Stomach (tissue), 9 donors: ENCODE measurements around the gene CAPS. TPM values are rescaled to one million over a fixed set of nuclear protein-coding genes. Genes with fewer than 3 reads are reported as not detected.
A peak's percentile ranks its signal among the peaks of the same experiment; 100 is the strongest.

ENCODE experiments used
- DNase-seq, 2 donors: peaks; one replicate each; pipeline versions ENCODE4 v3.0.0 to v3.0.0-alpha.2; 2013 to 2019
- H3K27ac ChIP-seq, 5 donors: fragments of 200-600 bp in 4 of 5; sonication (generic) in 4 of 5; one replicate each; pipeline ENCODE4 v1.5.1; 2013 to 2019; ENCODE audit warnings: mild to moderate bottlenecking in 1 of 5, moderate library complexity in 1 of 5
- H3K27me3 ChIP-seq, 3 donors: fragments of 200-600 bp; sonication (generic); one replicate each; pipeline ENCODE4 v1.5.1; 2017 to 2019; ENCODE audit warnings: mixed run types in 1 of 3
- H3K36me3 ChIP-seq, 4 donors: fragments of 200-600 bp; sonication (generic); 1 replicate in 3 of 4; 2 replicates in 1 of 4; pipeline ENCODE4 v1.5.1; 2016 to 2019
- H3K4me1 ChIP-seq, 4 donors: fragments of 200-600 bp; sonication (generic); one replicate each; pipeline ENCODE4 v1.5.1; 2016 to 2019
- H3K4me3 ChIP-seq, 4 donors: fragments of 200-600 bp; sonication (generic) in 3 of 4; one replicate each; pipeline ENCODE4 v1.5.1; 2016 to 2019; ENCODE audit warnings: mild to moderate bottlenecking in 1 of 4
- H3K9me3 ChIP-seq, 4 donors: fragments of 200-600 bp; sonication (generic); one replicate each; pipeline ENCODE4 v1.5.1; 2016 to 2019
- EP300 ChIP-seq: sonication (generic); formaldehyde crosslinking; IDR thresholded peaks from one replicate; pipeline ENCODE4 v1.6.1; 2017; ENCODE audit warnings: antibody characterized with exemption
- POLR2A ChIP-seq, 4 donors: fragments of 450-650 bp; IDR thresholded peaks; one replicate each; pipeline ENCODE4 v1.6.1; 2016; ENCODE audit warnings: antibody characterized with exemption in 4 of 4, control low read depth in 2 of 4, mild to moderate bottlenecking in 1 of 4, moderate library complexity in 1 of 4
- POLR2AphosphoS5 ChIP-seq, 3 donors: sonication (generic); formaldehyde crosslinking; IDR thresholded peaks; one replicate each; pipeline ENCODE4 v1.6.1; 2016; ENCODE audit warnings: antibody characterized with exemption in 3 of 3
- WGBS, 5 donors: extraction: QIAGEN DNeasy Blood & Tissue Kit in 3 of 5; methylation state at CpG; one replicate each; pipeline versions ENCODE4 v1.1.5 to v1.1.7; 2013 to 2018; 5-methylcytosine and 5-hydroxymethylcytosine counted together
- intact Hi-C: fragments of 100-400 bp; cut with DNase I; formaldehyde crosslinking; loops from one replicate; pipeline ENCODE4 v1.15.1; 2023; ENCODE audit warnings: low total_unique reads
- polyA plus RNA-seq, 3 donors: library from polyadenylated mRNA; stranded (reverse); fragments of 200-250 nt; gene quantifications; one replicate each; pipeline ENCODE4 v1.2.3, GENCODE V29; 2013
- total RNA-seq, 5 donors: library from RNA; depleted of rRNA; stranded (reverse); fragments of >200 nt; gene quantifications; one replicate each; pipeline versions ENCODE4 v1.1.0 to v1.2.3, GENCODE V29; 2014 to 2016
- TF ChIP-seq, protein P1 (sequence below), 7 experiments: fragments of 450-650 bp in 4 of 7; fragments of 200-600 bp in 3 of 7; sonication (generic) in 3 of 7; IDR thresholded peaks; one replicate each; pipeline ENCODE4 v1.5.1; 2016 to 2019; ENCODE audit warnings: antibody characterized with exemption in 7 of 7, control low read depth in 2 of 7, mild to moderate bottlenecking in 1 of 7
- donor health status: healthy with polysubstance abuse.
- donor health status: Bipolar disorder and iron deficiency.
- donor health status: healthy.

The CAPS gene
- total and polyA plus RNA-seq, 8 donors: 27.2 to 143 (median 47.2) TPM

DNA sequence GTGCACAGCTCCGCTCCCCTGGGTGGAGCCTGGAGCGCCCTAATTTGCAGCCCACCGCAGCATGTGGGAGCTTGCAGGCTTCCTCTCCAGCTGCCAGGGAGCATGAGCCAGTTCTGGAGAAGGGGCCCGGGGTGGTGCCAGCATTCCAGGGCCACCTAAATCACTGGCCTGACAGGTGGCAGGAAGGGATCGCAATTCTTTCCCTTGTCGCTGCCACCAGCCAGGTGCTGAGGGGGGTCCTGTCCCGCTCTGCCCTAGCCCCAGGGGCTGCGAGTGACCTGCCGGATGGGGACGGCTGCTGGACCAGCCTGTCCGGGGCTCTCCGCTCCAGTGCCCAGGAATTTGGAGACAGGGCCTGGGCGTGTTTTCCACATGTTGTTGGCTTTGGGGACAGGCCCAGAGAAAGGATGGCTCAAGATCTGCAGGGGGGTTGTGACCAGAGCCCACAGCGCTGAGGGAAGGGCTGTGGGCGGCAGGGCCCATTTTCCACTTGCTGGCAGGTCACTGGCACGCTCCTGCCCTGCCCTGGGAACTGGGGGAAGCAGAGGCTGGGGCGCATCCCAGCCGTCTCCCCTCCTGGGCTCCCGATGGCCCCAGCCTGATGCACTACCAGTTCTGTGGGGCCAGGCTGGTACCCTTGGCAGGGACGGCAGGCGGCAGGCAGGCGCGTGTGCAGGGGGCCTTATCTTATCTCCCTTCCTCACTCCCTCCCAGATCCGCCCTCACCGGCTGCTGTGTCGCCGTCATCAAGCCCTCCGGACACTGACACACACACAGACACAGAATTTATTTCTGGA lies 19.9 kb upstream of the CAPS start:
- Histone ChIP-seq H3K36me3 (peaks cover 22 to 35% (median 30%) of the 10 kb centered on the region in 4 donors), H3K9me3 (no peaks in the 10 kb centered on the region), H3K27ac (peak overlapping the region in 2 of 5 donors; percentile 52 to 77), H3K27me3 (peaks cover 0 to 29% (median 14%) of the 10 kb centered on the region in 3 donors), H3K4me1 (peaks cover 16 to 67% (median 32%) of the 10 kb centered on the region in 4 donors), H3K4me3 (no peak overlapping the region)
- no peak for TF ChIP-seq POLR2AphosphoS5 (IDR thresholded peaks at IDR 0.05)
- TF ChIP-seq POLR2A (IDR thresholded peaks at IDR 0.05): no peak
- TF ChIP-seq, protein P1, sequence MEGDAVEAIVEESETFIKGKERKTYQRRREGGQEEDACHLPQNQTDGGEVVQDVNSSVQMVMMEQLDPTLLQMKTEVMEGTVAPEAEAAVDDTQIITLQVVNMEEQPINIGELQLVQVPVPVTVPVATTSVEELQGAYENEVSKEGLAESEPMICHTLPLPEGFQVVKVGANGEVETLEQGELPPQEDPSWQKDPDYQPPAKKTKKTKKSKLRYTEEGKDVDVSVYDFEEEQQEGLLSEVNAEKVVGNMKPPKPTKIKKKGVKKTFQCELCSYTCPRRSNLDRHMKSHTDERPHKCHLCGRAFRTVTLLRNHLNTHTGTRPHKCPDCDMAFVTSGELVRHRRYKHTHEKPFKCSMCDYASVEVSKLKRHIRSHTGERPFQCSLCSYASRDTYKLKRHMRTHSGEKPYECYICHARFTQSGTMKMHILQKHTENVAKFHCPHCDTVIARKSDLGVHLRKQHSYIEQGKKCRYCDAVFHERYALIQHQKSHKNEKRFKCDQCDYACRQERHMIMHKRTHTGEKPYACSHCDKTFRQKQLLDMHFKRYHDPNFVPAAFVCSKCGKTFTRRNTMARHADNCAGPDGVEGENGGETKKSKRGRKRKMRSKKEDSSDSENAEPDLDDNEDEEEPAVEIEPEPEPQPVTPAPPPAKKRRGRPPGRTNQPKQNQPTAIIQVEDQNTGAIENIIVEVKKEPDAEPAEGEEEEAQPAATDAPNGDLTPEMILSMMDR (IDR thresholded peaks at IDR 0.05): no peak
- no peak for TF ChIP-seq EP300
- intact Hi-C loops: loop anchor here (10.0 kb wide), 1 partner anchor 89 kb away; the partner anchor contains the start of gene NRTN
- WGBS, 5 donors: 20 to 73% (median 62%) methylated on average over 1 to 28 of the region's 28 CpGs
- DNase-seq: peak in 1 of 2 donors; percentile 48

DNA sequence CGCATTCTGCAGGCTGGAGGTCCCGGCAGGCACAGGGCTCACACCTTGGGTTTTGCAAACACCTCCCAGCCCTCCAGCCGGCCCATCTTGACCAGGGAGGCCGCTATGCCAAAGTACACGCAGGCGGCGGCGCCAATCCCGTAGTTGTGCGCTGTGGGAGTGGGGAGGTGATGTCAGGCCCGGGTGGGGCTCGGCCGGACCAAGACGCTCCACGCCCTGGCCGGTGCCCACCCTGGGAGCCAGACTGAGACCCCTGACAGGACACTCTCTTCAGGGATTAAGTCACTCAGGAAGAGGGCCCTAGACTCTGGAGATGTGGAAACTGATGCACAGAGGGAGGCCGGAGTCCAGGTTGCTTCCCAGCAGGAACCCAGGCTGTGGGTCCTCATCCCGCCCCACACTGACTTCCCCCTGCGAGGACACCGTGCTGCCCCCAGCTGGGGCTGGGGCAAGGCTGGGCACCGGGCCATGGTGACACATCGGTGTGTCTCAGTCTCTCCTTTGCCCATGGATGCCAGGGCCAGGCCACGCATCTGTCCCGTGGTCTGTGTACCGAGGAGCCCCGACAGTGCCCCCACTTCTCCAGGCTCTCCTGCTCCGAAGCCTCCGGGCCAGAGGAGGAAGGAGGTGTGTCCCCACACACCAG lies 19.2 kb upstream of the CAPS start:
- intact Hi-C loops: loop anchor here (10.0 kb wide), 1 partner anchor 90 kb away; the partner anchor contains the start of gene NRTN

GRCh38 chr19:5895409-5895808 lies 18.6 kb upstream of the CAPS start:
- Histone ChIP-seq H3K36me3 (peaks cover 22 to 44% (median 36%) of the 10 kb centered on the region in 4 donors), H3K9me3 (no peaks in the 10 kb centered on the region), H3K4me3 (no peak overlapping the region), H3K27me3 (peaks cover 0 to 21% (median 14%) of the 10 kb centered on the region in 3 donors), H3K27ac (peak overlapping the region in 2 of 5 donors; percentile 52 to 77), H3K4me1 (peaks cover 16 to 62% (median 32%) of the 10 kb centered on the region in 4 donors)
- intact Hi-C loops: loop anchor here (10.0 kb wide), 1 partner anchor 91 kb away; the partner anchor contains the start of gene NRTN
- no peak for TF ChIP-seq POLR2AphosphoS5 (IDR thresholded peaks at IDR 0.05)
- peak; percentile 32 for TF ChIP-seq EP300
- TF ChIP-seq POLR2A (IDR thresholded peaks at IDR 0.05): no peak
- TF ChIP-seq, protein P1 (IDR thresholded peaks at IDR 0.05): no peak
- 79 to 83% (median 82%) methylated on average over 10 to 15 of the region's 15 CpGs for WGBS, 5 donors
- peak in 1 of 2 donors; percentile 7 for DNase-seq

More for the DNA sequence above, 19.2 kb upstream of the CAPS start:
- Histone ChIP-seq H3K9me3 (no peaks in the 10 kb centered on the region), H3K27me3 (peaks cover 0 to 27% (median 14%) of the 10 kb centered on the region in 3 donors), H3K4me1 (peaks cover 16 to 64% (median 32%) of the 10 kb centered on the region in 4 donors), H3K27ac (peak overlapping the region in 2 of 5 donors; percentile 52 to 77), H3K36me3 (peaks cover 22 to 38% (median 31%) of the 10 kb centered on the region in 4 donors), H3K4me3 (no peak overlapping the region)
- 52 to 72% (median 66%) methylated on average over 10 to 28 of the region's 28 CpGs for WGBS, 5 donors
- TF ChIP-seq, protein P1 (IDR thresholded peaks at IDR 0.05): no peak
- TF ChIP-seq EP300 (no peak), POLR2A (IDR thresholded peaks at IDR 0.05) (no peak), POLR2AphosphoS5 (IDR thresholded peaks at IDR 0.05) (no peak)
- DNase-seq: no peak

- peaks cover 16 to 64% (median 35%) of the 10 kb centered on the region in 4 donors for H3K4me1 ChIP-seq
- no peak overlapping the region for H3K4me3 ChIP-seq
- H3K36me3 ChIP-seq: peaks cover 22 to 48% (median 40%) of the 10 kb centered on the region in 4 donors
- H3K27me3 ChIP-seq: peaks cover 0 to 16% (median 14%) of the 10 kb centered on the region in 3 donors
- TF ChIP-seq EP300: no peak
- TF ChIP-seq, protein P1 (IDR thresholded peaks at IDR 0.05): no peak
- no peak for TF ChIP-seq POLR2A (IDR thresholded peaks at IDR 0.05)
- no peak for TF ChIP-seq POLR2AphosphoS5 (IDR thresholded peaks at IDR 0.05)
- WGBS, 5 donors: 84 to 93% (median 89%) methylated on average over 8 of the region's 8 CpGs
- peak in 1 of 2 donors; percentile 7 for DNase-seq
- peak overlapping the region in 2 of 5 donors; percentile 25 to 77 for H3K27ac ChIP-seq
- no peaks in the 10 kb centered on the region for H3K9me3 ChIP-seq
- intact Hi-C loops: loop anchor here (10.0 kb wide), 1 partner anchor 91 kb away; the partner anchor contains the start of gene NRTN
Observed at GRCh38 chr19:5895890-5896289, 18.2 kb upstream of the CAPS start.
